B cell (primary cell): ENCODE results near the gene DKK3. TPM values are rescaled to one million over a fixed set of nuclear protein-coding genes. Genes with fewer than 3 reads are reported as not detected.

Experiments
- ATAC-seq: fragments of 200-7000 bp; cut with Tn5 transposase; one replicate; pipeline ENCODE4 v1.10.0; 2021; ENCODE audit warnings: low read depth, mild to moderate bottlenecking, moderate number of reproducible peaks, moderate library complexity
- CTCF ChIA-PET: fragments of 350-600 bp; sonication (Branson Sonifier 250); formaldehyde crosslinking; loops from one replicate; lab custom pipeline; 2021; ENCODE audit warnings: antibody characterized with exemption, inconsistent platforms; lab: Charles Lee
- POLR2A ChIA-PET: fragments of 350-600 bp; sonication (Branson Sonifier 250); formaldehyde crosslinking; loops from one replicate; lab custom pipeline; 2021; ENCODE audit warnings: antibody characterized with exemption; lab: Charles Lee
- DNase-seq: peaks from one replicate; pipeline ENCODE4 v3.0.0; 2013
- H2AFZ ChIP-seq: 2 replicates; pipeline ENCODE4 v1.6.1; 2012; ENCODE audit warnings: mild to moderate bottlenecking, low read depth, low read length; ENCODE audit not compliant: insufficient read depth, poor library complexity, severe bottlenecking
- H3K27ac ChIP-seq, 2 donors: 1 replicate in 1 of 2; 2 replicates in 1 of 2; pipeline ENCODE4 v1.5.1; 2012 to 2013; ENCODE audit warnings: low read length in 2 of 2, mild to moderate bottlenecking in 2 of 2, moderate library complexity in 1 of 2
- H3K27me3 ChIP-seq, 4 experiments: fragments of 200-600 bp in 1 of 4; sonication (generic) in 1 of 4; replicated peaks in 1 of 4; 1 replicate in 2 of 4; 2 replicates in 2 of 4; pipeline versions ENCODE4 v1.6.1 to v1.7.0; 2013 to 2016; ENCODE audit warnings: low read length in 3 of 4, mild to moderate bottlenecking in 2 of 4, mixed read lengths in 1 of 4, moderate library complexity in 1 of 4; ENCODE audit not compliant: insufficient read depth in 4 of 4, control insufficient read depth in 3 of 4; ENCODE audit errors: control extremely low read depth in 1 of 4
- H3K36me3 ChIP-seq, 2 experiments: replicated peaks in 1 of 2; 1 replicate in 1 of 2; 2 replicates in 1 of 2; pipeline versions ENCODE4 v1.6.1 to v1.7.1; 2013; ENCODE audit warnings: low read length in 1 of 2; ENCODE audit not compliant: insufficient read depth in 2 of 2, control insufficient read depth in 1 of 2; ENCODE audit errors: control extremely low read depth in 1 of 2, extremely low read depth in 1 of 2
- H3K4me1 ChIP-seq, 2 donors: fragments of 200-600 bp in 1 of 2; sonication (generic) in 1 of 2; 1 replicate in 1 of 2; 2 replicates in 1 of 2; pipeline versions ENCODE4 v1.5.1 to v1.6.1; 2013 to 2017; ENCODE audit warnings: low read length in 2 of 2; ENCODE audit not compliant: control insufficient read depth in 2 of 2, insufficient read depth in 2 of 2
- H3K4me2 ChIP-seq: replicated peaks from 2 replicates; pipeline ENCODE3; 2012; ENCODE audit warnings: mild to moderate bottlenecking, low read depth, low read length; ENCODE audit not compliant: poor library complexity, severe bottlenecking
- H3K4me3 ChIP-seq, 5 experiments: fragments of 200-600 bp in 1 of 5; sonication (generic) in 1 of 5; 1 replicate in 3 of 5; 2 replicates in 2 of 5; pipeline versions ENCODE4 v1.5.1 to v1.7.0; 2011 to 2016; ENCODE audit warnings: low read length in 4 of 5, mild to moderate bottlenecking in 4 of 5, low read depth in 2 of 5, control low read depth in 1 of 5, moderate library complexity in 1 of 5; ENCODE audit not compliant: insufficient read depth in 1 of 5; ENCODE audit errors: control extremely low read depth in 1 of 5, extremely low read depth in 1 of 5
- H3K79me2 ChIP-seq: fragments of 200-600 bp; sonication (generic); one replicate; pipeline ENCODE4 v1.6.0; 2016; ENCODE audit warnings: low read length; ENCODE audit not compliant: control insufficient read depth, insufficient read depth
- H3K9ac ChIP-seq: fragments of 200-600 bp; sonication (generic); 2 replicates; pipeline ENCODE4 v1.6.1; 2017; ENCODE audit warnings: mild to moderate bottlenecking, low read length, moderate library complexity
- H3K9me3 ChIP-seq, 3 donors: one replicate each; pipeline versions ENCODE4 v1.6.1 to v1.7.1; 2013; ENCODE audit warnings: low read length in 2 of 3; ENCODE audit not compliant: control insufficient read depth in 2 of 3, insufficient read depth in 1 of 3; ENCODE audit errors: control extremely low read depth in 1 of 3
- H4K20me1 ChIP-seq: 2 replicates; pipeline ENCODE4 v1.6.0; 2012; ENCODE audit warnings: mild to moderate bottlenecking, low read length; ENCODE audit not compliant: insufficient read depth, control insufficient read depth, poor library complexity, severe bottlenecking
- H3K27ac Mint-ChIP-seq: one replicate; pipeline ENCODE4 v1.8.0; 2021; ENCODE audit warnings: mixed read lengths
- H3K27me3 Mint-ChIP-seq: one replicate; pipeline ENCODE4 v1.8.0; 2021; ENCODE audit warnings: mixed read lengths
- H3K4me1 Mint-ChIP-seq: one replicate; pipeline ENCODE4 v1.8.0; 2021; ENCODE audit warnings: mixed read lengths
- H3K4me3 Mint-ChIP-seq: one replicate; pipeline ENCODE4 v1.8.0; 2021; ENCODE audit warnings: mixed read lengths
- H3K9me3 Mint-ChIP-seq: one replicate; pipeline ENCODE4 v1.8.0; 2022; ENCODE audit warnings: mixed read lengths; ENCODE audit not compliant: insufficient read depth
- EZH2 ChIP-seq: IDR thresholded peaks from 2 replicates; pipeline ENCODE4 v1.6.1; 2012; ENCODE audit warnings: borderline replicate concordance, low read depth, mild to moderate bottlenecking, moderate library complexity, low read length; ENCODE audit not compliant: insufficient read depth, poor library complexity, severe bottlenecking
- intact Hi-C: fragments of 100-400 bp; cut with micrococcal nuclease; formaldehyde crosslinking; loops from one replicate; pipeline ENCODE4 v1.10.0; 2022
- polyA plus RNA-seq: library from polyadenylated mRNA; depleted of rRNA; stranded (reverse); fragments of >200 nt; gene quantifications from 2 replicates; pipeline ENCODE4 v1.2.3, GENCODE V29; 2012
- total RNA-seq, 2 donors: library from RNA; stranded (reverse); fragments of 120-200 nt in 1 of 2; gene quantifications; 1 replicate in 1 of 2; 2 replicates in 1 of 2; pipeline versions ENCODE4 v1.2.3 to v1.2.4, GENCODE V29; 2013 to 2022
- TF ChIP-seq, protein P1 (sequence below): fragments of 200-600 bp; IDR thresholded peaks from one replicate; pipeline ENCODE4 v1.8.0; 2022; ENCODE audit warnings: antibody characterized with exemption, mild to moderate bottlenecking

Gene DKK3
- total and polyA plus RNA-seq, 2 donors (not counting 1 experiment from before 2014, with no cell fraction given) = 0.33 TPM; not detected in 1

DNA sequence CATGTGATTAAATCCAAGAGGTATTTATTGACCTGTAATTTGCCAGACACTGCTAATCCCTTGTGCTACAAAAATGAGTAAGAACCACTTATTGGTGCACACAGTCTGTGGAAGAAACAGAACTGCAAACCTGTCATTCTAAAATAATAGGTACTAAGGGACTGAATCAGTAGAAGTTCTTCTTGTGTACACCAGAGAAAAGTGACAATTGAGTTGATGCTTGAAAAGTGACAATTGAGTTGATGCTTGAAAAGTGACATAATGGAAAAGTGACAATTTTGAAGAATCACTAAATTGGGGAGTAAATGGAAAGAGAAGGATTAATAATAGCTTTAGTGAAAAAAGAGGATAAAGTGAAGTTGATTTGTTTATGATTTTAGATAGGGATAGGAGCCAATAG lies 56.4 kb downstream of the DKK3 start:
- Histone ChIP-seq H3K4me1 (no peaks in the 10 kb centered on the region), H3K9me3 (no peaks in the 10 kb centered on the region), H3K79me2 (no peaks in the 10 kb centered on the region), H3K27me3 (no peaks in the 10 kb centered on the region), H3K36me3 (peaks cover 36 to 58% of the 10 kb centered on the region in 2 experiments), H2AFZ (no peak overlapping the region), H4K20me1 (no peaks in the 10 kb centered on the region), H3K9ac (no peak overlapping the region), H3K27ac (no peak overlapping the region), H3K4me2 (no peak overlapping the region), H3K4me3 (no peak overlapping the region)
- no peaks in the 10 kb centered on the region for H3K4me1 Mint-ChIP-seq
- no peak for DNase-seq
- intact Hi-C loops = no loop called here
- no peaks in the 10 kb centered on the region for H3K9me3 Mint-ChIP-seq
- ATAC-seq = no peak
- ChIA-PET POLR2A (no interaction called here), CTCF (no interaction called here)
- no peaks in the 10 kb centered on the region for H3K27me3 Mint-ChIP-seq
- TF ChIP-seq, protein P1, sequence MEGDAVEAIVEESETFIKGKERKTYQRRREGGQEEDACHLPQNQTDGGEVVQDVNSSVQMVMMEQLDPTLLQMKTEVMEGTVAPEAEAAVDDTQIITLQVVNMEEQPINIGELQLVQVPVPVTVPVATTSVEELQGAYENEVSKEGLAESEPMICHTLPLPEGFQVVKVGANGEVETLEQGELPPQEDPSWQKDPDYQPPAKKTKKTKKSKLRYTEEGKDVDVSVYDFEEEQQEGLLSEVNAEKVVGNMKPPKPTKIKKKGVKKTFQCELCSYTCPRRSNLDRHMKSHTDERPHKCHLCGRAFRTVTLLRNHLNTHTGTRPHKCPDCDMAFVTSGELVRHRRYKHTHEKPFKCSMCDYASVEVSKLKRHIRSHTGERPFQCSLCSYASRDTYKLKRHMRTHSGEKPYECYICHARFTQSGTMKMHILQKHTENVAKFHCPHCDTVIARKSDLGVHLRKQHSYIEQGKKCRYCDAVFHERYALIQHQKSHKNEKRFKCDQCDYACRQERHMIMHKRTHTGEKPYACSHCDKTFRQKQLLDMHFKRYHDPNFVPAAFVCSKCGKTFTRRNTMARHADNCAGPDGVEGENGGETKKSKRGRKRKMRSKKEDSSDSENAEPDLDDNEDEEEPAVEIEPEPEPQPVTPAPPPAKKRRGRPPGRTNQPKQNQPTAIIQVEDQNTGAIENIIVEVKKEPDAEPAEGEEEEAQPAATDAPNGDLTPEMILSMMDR = no peak
- TF ChIP-seq EZH2 = no peak
- H3K4me3 Mint-ChIP-seq = no peak overlapping the region
- H3K27ac Mint-ChIP-seq = no peak overlapping the region

DNA sequence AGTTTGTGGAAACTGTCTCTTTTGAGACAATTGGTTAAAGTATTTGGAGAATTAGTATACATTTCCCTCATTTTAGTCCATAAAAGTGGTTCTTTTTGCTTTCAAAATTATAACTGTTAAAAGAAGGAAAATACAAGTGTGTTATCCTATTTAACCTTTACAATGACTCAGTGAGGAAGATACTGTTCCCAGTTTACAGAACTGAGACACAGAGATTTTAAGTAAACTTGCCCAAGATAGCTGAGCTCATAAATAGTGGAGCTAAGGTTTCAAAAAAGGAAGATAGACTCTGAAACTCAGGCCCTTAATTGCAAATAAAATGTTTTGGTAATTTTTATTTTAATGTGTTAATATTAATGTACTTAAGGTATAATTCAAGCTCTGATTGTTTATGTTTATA lies 58.9 kb downstream of the DKK3 start:
- DNase-seq (no peak), ATAC-seq (no peak)
- intact Hi-C loops = no loop called here
- Histone ChIP-seq H3K4me2 (no peak overlapping the region), H3K79me2 (no peaks in the 10 kb centered on the region), H3K9ac (no peak overlapping the region), H3K27ac (no peak overlapping the region), H4K20me1 (no peaks in the 10 kb centered on the region), H3K36me3 (peaks cover 26 to 54% of the 10 kb centered on the region in 2 experiments), H3K4me1 (no peaks in the 10 kb centered on the region), H3K9me3 (no peaks in the 10 kb centered on the region), H3K27me3 (no peaks in the 10 kb centered on the region), H3K4me3 (no peak overlapping the region), H2AFZ (no peak overlapping the region)
- POLR2A ChIA-PET = no interaction called here
- Mint-ChIP-seq H3K27me3 (no peaks in the 10 kb centered on the region), H3K4me3 (no peak overlapping the region), H3K9me3 (no peaks in the 10 kb centered on the region), H3K27ac (no peak overlapping the region), H3K4me1 (no peaks in the 10 kb centered on the region)
- no peak for TF ChIP-seq EZH2
- TF ChIP-seq, protein P1 = no peak
- CTCF ChIA-PET = no interaction called here
